HFFc6 (cell line): ENCODE measurements around the gene PDZD2. TPM values are rescaled to one million over a fixed set of nuclear protein-coding genes. Genes with fewer than 3 reads are reported as not detected.
A peak's percentile ranks its signal among the peaks of the same experiment; 100 is the strongest.

Experiments
- DNase-seq: peaks from one replicate; pipeline ENCODE4 v3.0.0-alpha.2; 2018
- H3K27ac Mint-ChIP-seq: 2 replicates; pipeline ENCODE4 v1.8.0; 2020; ENCODE audit warnings: mild to moderate bottlenecking, mixed read lengths
- H3K27me3 Mint-ChIP-seq: 2 replicates; pipeline ENCODE4 v1.8.0; 2021; ENCODE audit warnings: mild to moderate bottlenecking, moderate library complexity, mixed read lengths; ENCODE audit not compliant: insufficient read depth
- H3K36me3 Mint-ChIP-seq: 2 replicates; pipeline ENCODE4 v1.8.0; 2021; ENCODE audit warnings: low read depth, mixed read lengths
- H3K4me1 Mint-ChIP-seq: 2 replicates; pipeline ENCODE4 v1.8.0; 2020; ENCODE audit warnings: low read depth, mixed read lengths
- H3K4me3 Mint-ChIP-seq: 2 replicates; pipeline ENCODE4 v1.8.0; 2020; ENCODE audit warnings: mild to moderate bottlenecking, moderate library complexity, mixed read lengths
- H3K9me3 Mint-ChIP-seq: 2 replicates; pipeline ENCODE4 v1.8.0; 2020; ENCODE audit warnings: mild to moderate bottlenecking, mixed read lengths
- CTCF ChIP-seq: fragments of 200-600 bp; sonication (generic); IDR thresholded peaks from 2 replicates; pipeline ENCODE4 v1.5.0; 2021; ENCODE audit warnings: antibody characterized with exemption, mild to moderate bottlenecking
- total RNA-seq, 6 experiments: library from RNA; stranded (reverse); fragmentation: NEBNext Ultra II Directional; extraction: Animal tissue kit (Norgen Biotek cat#: 25700); gene quantifications; 2 replicates in 1 of 6; 3 replicates in 5 of 6; pipeline ENCODE4 v1.2.3, GENCODE V29; 2021

The PDZD2 gene
- total RNA-seq, 6 experiments from 2014 or later = 0.02 to 0.12 (median 0.09) TPM

- peaks cover 29% of the 10 kb centered on the region for H3K27me3 Mint-ChIP-seq
- no peak for DNase-seq
- TF ChIP-seq CTCF = no peak
- H3K9me3 Mint-ChIP-seq = no peaks in the 10 kb centered on the region
- H3K36me3 Mint-ChIP-seq = no peaks in the 10 kb centered on the region
- H3K4me3 Mint-ChIP-seq = peak overlapping the region; percentile 24; the same call in 1 of the 2 replicates
- H3K27ac Mint-ChIP-seq = no peak overlapping the region
- peaks cover 10% of the 10 kb centered on the region for H3K4me1 Mint-ChIP-seq
These were observed 272.6 kb downstream of the PDZD2 start for GRCh38 chr5:31911291-31912265.

- Mint-ChIP-seq H3K9me3 (no peaks in the 10 kb centered on the region), H3K4me3 (no peak overlapping the region), H3K27ac (no peak overlapping the region), H3K27me3 (peaks cover 34% of the 10 kb centered on the region), H3K36me3 (no peaks in the 10 kb centered on the region), H3K4me1 (peaks cover 10% of the 10 kb centered on the region)
- DNase-seq = no peak
- TF ChIP-seq CTCF = no peak
These were observed 274.9 kb downstream of the PDZD2 start for GRCh38 chr5:31913808-31914207.

- Mint-ChIP-seq H3K4me1 (peaks cover 10% of the 10 kb centered on the region), H3K27ac (no peak overlapping the region), H3K9me3 (no peaks in the 10 kb centered on the region)
These were observed 277.4 kb downstream of the PDZD2 start for GRCh38 chr5:31916327-31916726.

GRCh38 chr5:31918739-31919138 lies 279.8 kb downstream of the PDZD2 start:
- TF ChIP-seq CTCF = no peak
- Mint-ChIP-seq H3K4me1 (peaks cover 14% of the 10 kb centered on the region), H3K27ac (no peak overlapping the region), H3K36me3 (no peaks in the 10 kb centered on the region), H3K9me3 (no peaks in the 10 kb centered on the region), H3K27me3 (peaks cover 26% of the 10 kb centered on the region), H3K4me3 (no peak overlapping the region)
- DNase-seq = no peak

More at GRCh38 chr5:31916327-31916726, 277.4 kb downstream of the PDZD2 start:
- Mint-ChIP-seq H3K27me3 (peaks cover 33% of the 10 kb centered on the region), H3K36me3 (no peaks in the 10 kb centered on the region), H3K4me3 (no peak overlapping the region)
- no peak for DNase-seq
- TF ChIP-seq CTCF = no peak

GRCh38 chr5:31921852-31922305 lies 282.9 kb downstream of the PDZD2 start:
- TF ChIP-seq CTCF = no peak
- Mint-ChIP-seq H3K4me3 (no peak overlapping the region), H3K9me3 (no peaks in the 10 kb centered on the region), H3K27me3 (peaks cover 26% of the 10 kb centered on the region), H3K36me3 (no peaks in the 10 kb centered on the region), H3K27ac (no peak overlapping the region), H3K4me1 (peaks cover 11% of the 10 kb centered on the region)
- peak; percentile 45 for DNase-seq
